Smooth muscle cell of trachea (primary cell): Measurements from ENCODE around the gene POLR2I. TPM values are rescaled to one million over a fixed set of nuclear protein-coding genes. Genes with fewer than 3 reads are reported as not detected.

Experiments
- total RNA-seq: library from RNA; depleted of rRNA; stranded (reverse); fragments of >200 nt; gene quantifications from 2 replicates; pipeline ENCODE4 v1.2.1, GENCODE V29; 2014

The POLR2I gene
- 46.1 and 64.7 TPM in 2 replicates for total RNA-seq

GRCh38 chr19:36114721-36115452, at the start of gene POLR2I:
TSS of gene POLR2I (minus strand) at chr19:36114875. CDS start at chr19:36114856, 19 bp downstream.

GRCh38 chr19:36152352-36153091, 37.8 kb upstream of the POLR2I start, which contains the start of gene COX7A1:
TSS of gene COX7A1 (minus strand) at chr19:36152447. CDS start at chr19:36152407, 40 bp downstream.

DNA sequence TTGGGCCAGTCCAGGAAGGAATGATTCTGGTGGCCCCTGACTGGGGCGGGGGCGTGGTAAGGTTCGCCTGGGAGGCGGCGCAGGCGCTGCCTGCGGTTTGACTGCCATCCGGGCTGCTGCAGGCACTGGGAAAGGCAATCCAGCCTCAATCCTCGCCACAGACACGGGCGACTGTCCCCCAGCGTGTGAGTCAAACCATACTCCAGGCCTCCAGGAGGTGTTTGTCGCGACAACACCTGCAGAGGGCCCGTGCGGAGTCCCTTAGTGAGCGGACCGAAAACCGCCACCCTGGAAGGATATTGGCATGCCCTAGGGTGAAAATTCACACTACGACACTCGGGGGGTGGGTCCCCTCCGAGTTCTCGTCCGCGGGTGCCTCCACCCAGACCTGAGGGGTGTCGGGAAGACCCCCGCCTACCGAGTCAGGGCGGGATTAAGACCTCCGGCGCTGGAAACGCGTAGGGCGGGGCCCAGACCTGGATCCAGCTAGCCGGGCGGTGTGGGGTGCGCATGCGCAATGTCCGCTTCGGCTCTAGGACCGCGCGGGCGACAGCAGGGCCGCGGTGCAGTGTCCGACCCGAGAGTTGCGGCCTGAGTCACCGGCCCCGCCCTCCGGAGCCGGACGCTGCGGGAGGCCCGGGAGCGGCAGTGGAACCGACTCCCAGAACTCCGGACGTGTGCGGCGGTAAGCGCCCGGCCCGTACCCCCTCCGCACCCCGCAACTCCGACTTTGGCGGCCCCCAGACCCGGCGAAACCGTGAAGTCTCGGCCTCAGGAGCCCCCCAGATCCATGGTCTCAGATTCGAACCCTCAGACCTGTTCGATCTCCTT, 25.0 kb upstream of the POLR2I start, which contains the start of gene CAPNS1:
CAPNS1 (plus strand) TSS at position 594 of the 831 bp plus-strand sequence. CDS start 946 bp downstream, outside the sequence.

DNA sequence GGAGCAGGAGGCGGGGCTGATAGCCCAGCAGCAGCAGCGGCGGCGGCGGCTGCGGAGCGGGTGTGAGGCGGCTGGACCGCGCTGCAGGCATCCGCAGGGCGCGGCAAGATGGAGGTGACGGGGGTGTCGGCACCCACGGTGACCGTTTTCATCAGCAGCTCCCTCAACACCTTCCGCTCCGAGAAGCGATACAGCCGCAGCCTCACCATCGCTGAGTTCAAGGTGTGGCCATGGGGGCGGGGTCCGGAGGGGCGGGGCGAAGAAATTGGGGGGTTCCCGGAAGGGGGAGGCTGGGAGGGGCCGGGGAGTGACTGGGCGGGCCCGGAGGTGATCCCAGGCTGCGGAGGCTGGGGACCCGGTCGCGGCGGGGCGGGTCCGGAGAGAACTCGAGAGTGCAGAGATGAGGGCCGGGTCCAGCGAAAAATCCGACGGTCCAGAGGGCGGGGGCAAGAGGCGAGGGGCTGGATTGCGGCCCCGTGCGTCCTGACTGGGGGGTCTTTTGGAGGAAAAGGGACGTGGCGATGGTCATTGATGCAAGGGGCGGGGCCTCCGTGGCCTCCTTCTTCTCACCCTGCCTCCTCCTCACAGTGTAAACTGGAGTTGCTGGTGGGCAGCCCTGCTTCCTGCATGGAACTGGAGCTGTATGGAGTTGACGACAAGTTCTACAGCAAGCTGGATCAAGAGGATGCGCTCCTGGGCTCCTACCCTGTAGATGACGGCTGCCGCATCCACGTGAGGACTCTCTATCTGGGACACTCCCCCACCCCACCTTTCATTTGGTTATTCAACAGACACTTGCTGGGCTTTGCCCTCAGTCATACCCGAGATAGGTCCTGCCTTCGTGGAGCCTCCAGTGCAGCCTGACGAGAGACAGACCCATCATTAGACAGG, 1.0 kb upstream of the POLR2I start, which contains the start of gene TBCB:
TBCB (plus strand) TSS at position 16 of the 891 bp plus-strand sequence; CDS start at position 109, 93 bp downstream.

GRCh38 chr19:36110487-36111199, 4.0 kb downstream of the POLR2I start, which contains the start of gene OVOL3:
TSS of gene OVOL3 (plus strand) at chr19:36111143. CDS start at chr19:36111203, 60 bp downstream.

Other genes with a start within 250 kb of the POLR2I start
- gene APLP1, start 246.3 kb downstream of the POLR2I start, total RNA-seq = 5.1 and 11.7 TPM in 2 replicates
- gene NFKBID, start 214.3 kb downstream of the POLR2I start, total RNA-seq = 3.2 and 3.6 TPM in 2 replicates
- gene HCST, start 212.3 kb downstream of the POLR2I start, total RNA-seq = 0.87 and 1.8 TPM in 2 replicates
- gene TYROBP, start 206.6 kb downstream of the POLR2I start, total RNA-seq = 0.33 TPM in 1 of 2 replicates, not detected in the other
- 2.5 and 6.3 TPM in 2 replicates for gene LRFN3, start 178.5 kb downstream of the POLR2I start, total RNA-seq
- 8.9 and 12.9 TPM in 2 replicates for gene SDHAF1, start 119.7 kb downstream of the POLR2I start, total RNA-seq
- gene SYNE4, start 106.1 kb downstream of the POLR2I start, total RNA-seq = 0.15 and 0.50 TPM in 2 replicates
- gene ALKBH6, start 100.7 kb downstream of the POLR2I start, total RNA-seq = 18.9 and 22.8 TPM in 2 replicates
- gene CLIP3, start 82.0 kb downstream of the POLR2I start, total RNA-seq = 19.3 and 30.8 TPM in 2 replicates
- gene THAP8, start 60.6 kb downstream of the POLR2I start, total RNA-seq = 4.5 and 6.5 TPM in 2 replicates
- 0.50 and 6.4 TPM in 2 replicates for gene WDR62, start 60.0 kb downstream of the POLR2I start, total RNA-seq
- gene OVOL3, start 3.7 kb downstream of the POLR2I start, total RNA-seq = not detected in 2 replicates
- gene TBCB, start 593 bp upstream of the POLR2I start, total RNA-seq = 270 and 326 TPM in 2 replicates
- 413 and 501 TPM in 2 replicates for gene CAPNS1, start 25.2 kb upstream of the POLR2I start, total RNA-seq
- 8.3 and 50.6 TPM in 2 replicates for gene COX7A1, start 37.6 kb upstream of the POLR2I start, total RNA-seq
- 6.0 and 7.3 TPM in 2 replicates for gene ZNF565, start 99.8 kb upstream of the POLR2I start, total RNA-seq
- gene ZNF146, start 100.2 kb upstream of the POLR2I start, total RNA-seq = 73.4 and 118 TPM in 2 replicates